C4-2B (cell line): ENCODE results near the gene PARD3B.

ENCODE experiments used
- H3K27ac ChIP-seq: fragments of 450-650 bp; 2 replicates; pipeline ENCODE4 v1.5.1; 2017
- ZFX ChIP-seq: fragments of 450-650 bp; IDR thresholded peaks from 2 replicates; pipeline ENCODE4 v1.6.1; 2017
- TF ChIP-seq, protein P1 (sequence below): fragments of 450-650 bp; conservative IDR thresholded peaks from 2 replicates; pipeline ENCODE4 v1.5.1; 2017; ENCODE audit warnings: mild to moderate bottlenecking

PARD3B gene

DNA sequence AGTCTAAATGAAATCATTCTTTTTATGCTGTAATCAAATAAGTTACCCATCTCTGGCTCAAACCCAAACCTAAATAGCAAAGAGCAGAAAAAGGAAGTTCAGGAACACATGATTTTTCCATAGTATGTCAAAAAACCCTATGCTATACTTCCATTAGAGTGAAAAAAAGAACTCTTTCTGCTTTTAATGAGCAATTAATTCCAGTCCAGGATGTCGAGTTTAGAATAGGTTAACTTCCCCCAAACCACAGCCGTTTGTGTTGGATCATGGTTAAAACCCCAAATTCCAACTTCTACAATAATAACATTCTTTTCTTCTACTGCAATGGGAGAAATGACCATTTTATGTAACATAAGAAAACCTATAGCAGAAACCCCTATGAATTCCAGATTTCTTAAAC is 965.9 kb downstream of the PARD3B start:
- no peak for TF ChIP-seq ZFX
- TF ChIP-seq, protein P1, sequence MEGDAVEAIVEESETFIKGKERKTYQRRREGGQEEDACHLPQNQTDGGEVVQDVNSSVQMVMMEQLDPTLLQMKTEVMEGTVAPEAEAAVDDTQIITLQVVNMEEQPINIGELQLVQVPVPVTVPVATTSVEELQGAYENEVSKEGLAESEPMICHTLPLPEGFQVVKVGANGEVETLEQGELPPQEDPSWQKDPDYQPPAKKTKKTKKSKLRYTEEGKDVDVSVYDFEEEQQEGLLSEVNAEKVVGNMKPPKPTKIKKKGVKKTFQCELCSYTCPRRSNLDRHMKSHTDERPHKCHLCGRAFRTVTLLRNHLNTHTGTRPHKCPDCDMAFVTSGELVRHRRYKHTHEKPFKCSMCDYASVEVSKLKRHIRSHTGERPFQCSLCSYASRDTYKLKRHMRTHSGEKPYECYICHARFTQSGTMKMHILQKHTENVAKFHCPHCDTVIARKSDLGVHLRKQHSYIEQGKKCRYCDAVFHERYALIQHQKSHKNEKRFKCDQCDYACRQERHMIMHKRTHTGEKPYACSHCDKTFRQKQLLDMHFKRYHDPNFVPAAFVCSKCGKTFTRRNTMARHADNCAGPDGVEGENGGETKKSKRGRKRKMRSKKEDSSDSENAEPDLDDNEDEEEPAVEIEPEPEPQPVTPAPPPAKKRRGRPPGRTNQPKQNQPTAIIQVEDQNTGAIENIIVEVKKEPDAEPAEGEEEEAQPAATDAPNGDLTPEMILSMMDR: no peak
- H3K27ac ChIP-seq: no peak overlapping the region

DNA sequence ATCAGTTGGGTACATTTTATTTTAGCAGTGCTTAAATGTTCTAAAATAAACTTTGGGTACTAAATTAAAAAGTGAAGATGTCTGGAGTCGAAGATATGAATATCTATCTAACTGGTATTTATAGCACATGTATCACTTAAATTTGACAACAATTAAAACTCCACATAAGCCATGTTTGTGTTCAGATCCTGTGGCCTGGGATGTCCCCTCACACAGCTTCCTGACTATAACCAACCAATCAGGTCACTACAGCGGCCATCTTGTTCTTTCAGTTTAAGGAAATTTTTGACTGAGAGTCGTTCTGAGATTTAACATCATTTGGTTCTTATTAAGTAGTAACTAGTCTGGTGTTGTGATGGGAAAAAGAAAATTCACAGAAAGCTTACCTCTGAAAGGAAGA is 966.4 kb downstream of the PARD3B start:
- H3K27ac ChIP-seq: no peak overlapping the region
- TF ChIP-seq, protein P1: no peak
- TF ChIP-seq ZFX: no peak

DNA sequence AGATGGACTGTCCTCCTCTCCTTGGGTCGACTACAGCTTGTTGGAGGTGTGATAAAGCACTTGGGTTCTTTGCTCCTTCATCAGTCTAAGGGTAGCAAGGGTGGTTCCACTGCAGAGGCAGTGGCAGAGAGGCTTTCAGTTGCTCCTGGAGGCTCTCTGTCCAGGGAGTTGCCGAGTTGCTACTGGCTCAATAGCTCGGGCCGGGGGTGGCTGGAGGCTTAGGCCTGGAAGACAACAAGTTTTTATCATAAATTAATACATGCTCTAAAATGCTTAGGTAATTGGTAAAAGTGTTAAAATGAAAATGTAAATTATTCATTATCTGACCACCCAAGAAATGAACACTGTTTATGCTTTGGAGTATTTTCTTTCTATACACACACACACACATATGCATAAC is 975.0 kb downstream of the PARD3B start:
- TF ChIP-seq ZFX: no peak
- TF ChIP-seq, protein P1: no peak
- H3K27ac ChIP-seq: no peak overlapping the region

DNA sequence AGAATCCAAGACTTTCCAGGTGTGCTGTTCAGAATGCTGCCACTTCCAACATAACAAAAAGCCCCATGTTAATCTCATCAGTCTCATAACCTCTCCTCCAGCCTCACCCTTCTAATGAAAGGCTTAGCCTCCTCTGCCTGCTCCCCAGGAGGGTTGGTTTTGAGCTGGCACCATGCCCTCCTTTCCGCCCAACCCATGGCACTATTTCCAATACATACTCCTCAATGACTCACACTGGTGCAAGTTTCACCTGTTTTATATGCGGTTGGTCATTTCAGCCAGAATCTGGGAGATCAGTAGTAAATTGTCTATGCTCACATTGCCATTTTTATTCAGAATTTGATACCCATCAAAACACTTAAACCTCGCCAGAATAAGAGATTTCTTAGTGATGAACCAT is 979.4 kb downstream of the PARD3B start:
- TF ChIP-seq, protein P1: no peak
- TF ChIP-seq ZFX: no peak

DNA sequence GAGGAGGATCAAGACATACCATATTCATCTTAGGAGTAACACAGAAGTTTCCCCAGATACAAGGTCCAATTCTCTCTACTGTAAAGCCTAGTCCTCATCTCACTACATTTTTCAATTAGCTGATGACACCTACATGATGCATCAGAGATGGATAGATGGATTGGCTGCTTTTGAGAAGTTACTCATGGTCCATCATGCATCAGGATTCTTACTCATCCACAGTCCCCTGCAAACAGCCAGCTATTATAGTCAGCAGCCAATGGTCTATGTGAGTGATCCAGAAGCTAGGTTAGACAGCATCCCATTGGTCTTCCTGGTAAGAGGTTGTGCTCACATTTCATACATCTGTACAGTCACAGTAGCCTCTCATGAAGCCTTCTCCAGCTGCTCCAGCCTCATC is 982.5 kb downstream of the PARD3B start:
- TF ChIP-seq, protein P1: no peak
- TF ChIP-seq ZFX: no peak
- no peak overlapping the region for H3K27ac ChIP-seq

More for the DNA sequence above, 979.4 kb downstream of the PARD3B start:
- H3K27ac ChIP-seq: no peak overlapping the region

DNA sequence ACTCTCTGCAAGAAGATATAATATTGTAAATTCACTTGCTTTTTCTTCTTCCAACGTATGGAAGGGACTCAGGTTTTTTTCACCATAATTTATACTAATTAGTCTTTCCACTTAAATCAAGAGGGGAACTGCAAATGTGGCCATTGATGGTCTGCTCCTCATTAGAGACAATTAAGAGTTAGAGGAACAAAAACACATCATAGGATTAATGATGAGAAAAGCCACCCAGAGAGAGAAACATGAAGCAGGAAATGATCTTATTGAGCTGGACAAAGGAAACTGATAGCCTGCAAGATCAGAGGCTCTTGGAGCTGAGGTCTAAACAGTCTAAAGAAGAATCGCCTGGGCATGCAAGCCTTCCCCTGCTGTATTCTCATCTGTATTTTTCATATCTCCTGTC is 985.8 kb downstream of the PARD3B start:
- TF ChIP-seq, protein P1: no peak
- no peak for TF ChIP-seq ZFX
- no peak overlapping the region for H3K27ac ChIP-seq

DNA sequence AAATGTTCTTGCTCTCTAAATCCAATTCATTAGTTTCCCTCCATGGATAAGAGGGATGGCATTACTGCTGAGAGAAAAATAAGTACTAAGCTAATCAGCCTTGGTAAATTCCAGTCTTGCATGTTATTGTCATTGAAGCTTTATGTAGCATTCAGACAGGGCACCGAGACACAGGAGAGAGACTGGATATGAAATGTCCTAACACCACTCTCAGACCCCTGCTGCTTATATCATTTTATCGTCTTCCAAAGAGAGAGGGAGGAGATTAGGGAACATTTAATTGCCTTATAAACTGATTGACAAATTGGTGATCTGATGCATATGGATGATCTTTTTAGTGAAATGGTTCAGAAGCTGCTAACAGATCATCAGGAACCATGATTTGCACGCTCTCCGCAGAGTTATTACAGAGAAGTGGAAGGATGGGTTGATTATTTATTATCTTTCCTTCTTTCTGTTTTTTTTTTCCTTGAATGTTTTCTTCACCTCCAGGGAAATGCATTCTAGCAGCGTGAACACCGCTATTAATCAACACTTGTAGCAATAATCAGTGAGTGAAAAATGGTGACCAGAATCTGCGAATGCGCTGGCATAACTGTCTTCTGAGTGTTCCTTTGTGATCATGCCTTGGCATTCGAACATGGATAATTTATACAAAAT is 986.3 kb downstream of the PARD3B start:
- no peak for TF ChIP-seq ZFX
- TF ChIP-seq, protein P1: no peak
- H3K27ac ChIP-seq: no peak overlapping the region
